Adrenal gland (tissue), 5 donors: ENCODE measurements around the gene SDHAF3.

Experiments
- POLR2A ChIP-seq, 2 donors: fragments of 450-650 bp; IDR thresholded peaks; one replicate each; pipeline ENCODE4 v1.6.1; 2017; ENCODE audit warnings: antibody characterized with exemption in 2 of 2, mild to moderate bottlenecking in 2 of 2, moderate library complexity in 1 of 2
- TF ChIP-seq, protein P1 (sequence below), 6 experiments: fragments of 450-650 bp in 4 of 6; fragments of 200-600 bp in 2 of 6; sonication (generic) in 1 of 6; IDR thresholded peaks; 1 replicate in 5 of 6; 2 replicates in 1 of 6; pipeline versions ENCODE4 v1.5.1 to v1.8.0; 2016 to 2021; ENCODE audit warnings: antibody characterized with exemption in 6 of 6, mild to moderate bottlenecking in 2 of 6, moderate library complexity in 1 of 6
- donor health status: DM: no; HTN: no; CAD: no.

DNA sequence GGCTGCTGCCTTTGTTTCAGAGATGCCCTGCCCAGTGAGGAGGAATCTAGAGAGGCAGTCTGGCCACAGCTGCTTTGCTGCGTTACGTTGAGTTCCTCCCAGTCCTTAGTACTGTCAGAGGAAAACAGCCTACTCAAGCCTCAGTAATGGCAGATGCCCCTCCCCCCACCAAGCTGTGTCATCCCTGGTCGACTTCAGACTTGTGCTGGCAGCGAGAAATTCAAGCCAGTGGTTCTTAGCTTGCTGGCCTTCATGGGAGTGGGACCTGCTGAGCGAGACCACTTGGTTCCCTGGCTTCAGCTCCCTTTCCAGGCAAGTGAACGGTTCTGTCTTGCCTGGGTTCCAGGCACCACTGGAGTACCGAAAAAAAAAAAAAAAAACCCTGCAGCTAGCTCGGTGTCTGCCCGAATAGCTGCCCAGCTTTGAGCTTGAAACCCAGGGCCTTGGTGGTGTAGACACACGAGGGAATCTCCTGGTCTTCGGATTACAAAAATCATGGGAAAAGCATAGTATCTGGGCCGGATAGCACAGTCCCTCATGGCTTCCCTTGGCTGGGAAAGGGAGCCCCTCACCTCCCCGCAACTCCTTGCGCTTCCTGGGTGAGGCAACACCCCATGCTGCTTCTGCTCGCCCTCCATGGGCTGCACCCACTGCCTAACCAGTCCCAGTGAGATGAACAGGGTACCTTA is 9.1 kb downstream of the SDHAF3 start:
- TF ChIP-seq, protein P1, sequence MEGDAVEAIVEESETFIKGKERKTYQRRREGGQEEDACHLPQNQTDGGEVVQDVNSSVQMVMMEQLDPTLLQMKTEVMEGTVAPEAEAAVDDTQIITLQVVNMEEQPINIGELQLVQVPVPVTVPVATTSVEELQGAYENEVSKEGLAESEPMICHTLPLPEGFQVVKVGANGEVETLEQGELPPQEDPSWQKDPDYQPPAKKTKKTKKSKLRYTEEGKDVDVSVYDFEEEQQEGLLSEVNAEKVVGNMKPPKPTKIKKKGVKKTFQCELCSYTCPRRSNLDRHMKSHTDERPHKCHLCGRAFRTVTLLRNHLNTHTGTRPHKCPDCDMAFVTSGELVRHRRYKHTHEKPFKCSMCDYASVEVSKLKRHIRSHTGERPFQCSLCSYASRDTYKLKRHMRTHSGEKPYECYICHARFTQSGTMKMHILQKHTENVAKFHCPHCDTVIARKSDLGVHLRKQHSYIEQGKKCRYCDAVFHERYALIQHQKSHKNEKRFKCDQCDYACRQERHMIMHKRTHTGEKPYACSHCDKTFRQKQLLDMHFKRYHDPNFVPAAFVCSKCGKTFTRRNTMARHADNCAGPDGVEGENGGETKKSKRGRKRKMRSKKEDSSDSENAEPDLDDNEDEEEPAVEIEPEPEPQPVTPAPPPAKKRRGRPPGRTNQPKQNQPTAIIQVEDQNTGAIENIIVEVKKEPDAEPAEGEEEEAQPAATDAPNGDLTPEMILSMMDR (IDR thresholded peaks at IDR 0.05): no peak
- no peak for TF ChIP-seq POLR2A (IDR thresholded peaks at IDR 0.05)
